ENCODE measurements around the gene PTDSS2. TPM values are rescaled to one million over a fixed set of nuclear protein-coding genes. Genes with fewer than 3 reads are reported as not detected.

The PTDSS2 gene
- total and polyA plus RNA-seq, 2 of the 13 experiments (the other 11 are each of a cell fraction or from before 2014, with no cell fraction given) = 21.7 to 26.4 TPM

GRCh38 chr11:518463-519202 lies 68.6 kb downstream of the PTDSS2 start (continued):
- TF ChIP-seq ZNF407 (CRISPR knock-in tag; IDR thresholded peaks at IDR 0.05; ENCODE audit: not compliant biosample characterization) (no peak), PHF8 (CRISPR knock-in tag; IDR thresholded peaks at IDR 0.05) (no peak), ZBTB44 (CRISPR knock-in tag; IDR thresholded peaks at IDR 0.05) (no peak), KDM1A (CRISPR knock-in tag; IDR thresholded peaks at IDR 0.05) (no peak), HNRNPLL (IDR thresholded peaks at IDR 0.05; ENCODE audit: low read depth, low read length, poor library complexity, severe bottlenecking) (peak; percentile 93), KMT2B (CRISPR knock-in tag; IDR thresholded peaks at IDR 0.05) (0 out of 2 replicates have a peak, but pooled peaks have one; percentile 12), ZNF512B (CRISPR knock-in tag; IDR thresholded peaks at IDR 0.05; ENCODE audit: borderline replicate concordance) (no peak), MED8 (CRISPR knock-in tag; IDR thresholded peaks at IDR 0.05; ENCODE audit: insufficient replicate concordance) (no peak), ZNF576 (CRISPR knock-in tag; IDR thresholded peaks at IDR 0.05) (no peak), ATF6 (CRISPR knock-in tag; conservative IDR thresholded peaks at IDR 0.05) (no peak; the same call in 1 of the 2 replicates), ZNF143 (CRISPR knock-in tag; IDR thresholded peaks at IDR 0.05) (no peak), ZNF451 (CRISPR knock-in tag; IDR thresholded peaks at IDR 0.05) (no peak), SMYD3 (CRISPR knock-in tag; IDR thresholded peaks at IDR 0.05) (no peak)
